HG03571 (cell line): ENCODE results near the gene RBM17.
"Not testable (repeated sequence)": the region's sequence is repeated elsewhere in the genome, so short reads cannot be mapped to it uniquely, and the experiment has no call there.

Source experiments
- ATAC-seq: cut with Tn5 transposase; IDR thresholded peaks from one replicate; pipeline ENCODE4 v1.9.1; 2021; ENCODE audit not compliant: unreplicated experiment

RBM17 gene

DNA sequence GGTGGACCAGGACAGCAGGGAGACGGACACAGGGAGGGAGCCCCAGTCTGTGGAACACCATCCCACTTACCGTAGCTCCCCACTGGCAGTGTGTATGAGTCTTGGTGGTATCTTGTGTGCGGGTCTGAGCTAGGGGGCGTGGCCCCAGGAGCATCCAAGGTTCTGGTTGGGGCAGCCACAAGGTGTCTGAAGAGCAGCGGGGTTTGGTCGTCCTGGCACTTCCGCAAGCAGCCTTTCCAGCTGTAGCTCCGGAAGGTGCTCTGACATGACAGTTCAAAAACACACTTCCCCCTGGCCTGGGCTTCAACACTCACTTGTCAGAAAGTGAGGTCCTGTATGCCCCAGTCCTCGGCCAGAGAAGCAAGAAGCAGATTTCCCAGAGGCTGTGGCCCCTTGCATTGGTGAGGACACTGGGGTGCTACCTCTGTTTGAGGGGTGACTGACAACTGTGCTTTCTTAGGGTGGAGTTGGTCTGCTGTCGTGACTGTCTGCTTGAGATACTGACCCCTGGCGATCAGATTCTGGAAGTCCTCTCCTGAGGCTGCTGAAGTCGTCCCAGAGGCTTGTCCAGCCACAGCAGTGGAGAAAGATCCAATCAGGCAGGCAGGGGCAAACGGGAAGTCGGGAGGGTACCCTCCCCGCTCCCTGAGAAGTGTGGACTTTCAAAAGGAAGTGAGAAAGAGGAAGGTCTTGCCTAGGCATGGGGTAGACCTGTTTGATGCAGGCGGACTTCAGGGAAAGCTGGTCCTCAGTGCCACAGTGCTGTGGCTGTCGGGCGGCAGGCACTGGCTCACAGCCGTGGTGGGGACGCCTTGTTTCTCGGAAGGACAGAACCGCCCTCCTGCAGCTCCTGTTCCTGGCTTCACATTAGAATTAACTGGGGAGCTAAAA, 62.5 kb downstream of the RBM17 start:
- ATAC-seq, result peak; percentile 71

DNA sequence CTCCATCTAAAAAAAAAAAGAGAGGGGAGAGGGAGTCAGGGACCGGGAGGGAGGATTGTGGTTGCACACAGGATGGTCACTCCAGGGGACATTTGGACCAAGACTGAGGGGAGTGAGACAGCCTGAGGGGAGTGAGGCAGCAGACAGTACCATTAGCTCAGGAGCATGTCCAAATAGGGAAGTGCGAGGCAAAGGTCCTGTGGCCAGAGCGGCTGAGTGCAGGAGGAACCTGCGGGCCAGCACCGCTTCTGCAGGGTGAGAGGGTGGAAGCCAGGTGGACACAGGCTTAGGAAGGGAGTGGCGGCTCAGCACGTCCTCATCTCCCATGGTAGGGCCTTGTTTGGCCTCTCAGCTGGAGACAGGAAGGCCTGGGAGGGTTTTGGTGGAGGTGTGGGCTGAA, 65.0 kb downstream of the RBM17 start:
- no peak for ATAC-seq

DNA sequence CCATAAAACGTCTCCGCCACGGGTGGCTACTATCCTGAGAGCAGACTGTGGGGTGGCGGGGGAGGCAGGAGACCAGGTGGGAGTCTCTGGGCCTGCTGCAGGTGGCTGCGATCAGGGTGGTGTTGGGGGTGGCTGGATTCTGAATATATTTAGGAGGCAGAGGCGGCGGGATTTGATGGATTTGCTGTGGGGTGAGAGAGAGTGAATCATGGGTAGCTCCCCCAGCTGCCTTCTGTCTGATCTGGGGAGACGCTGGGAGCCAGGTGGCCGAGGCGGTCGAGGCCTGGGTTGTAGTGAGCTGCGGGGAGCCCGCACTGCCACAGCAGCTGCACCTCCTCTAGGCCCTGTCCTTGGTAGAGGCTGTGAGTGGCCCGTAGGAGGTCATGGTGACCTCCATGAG, 65.7 kb downstream of the RBM17 start:
- ATAC-seq, result no peak

DNA sequence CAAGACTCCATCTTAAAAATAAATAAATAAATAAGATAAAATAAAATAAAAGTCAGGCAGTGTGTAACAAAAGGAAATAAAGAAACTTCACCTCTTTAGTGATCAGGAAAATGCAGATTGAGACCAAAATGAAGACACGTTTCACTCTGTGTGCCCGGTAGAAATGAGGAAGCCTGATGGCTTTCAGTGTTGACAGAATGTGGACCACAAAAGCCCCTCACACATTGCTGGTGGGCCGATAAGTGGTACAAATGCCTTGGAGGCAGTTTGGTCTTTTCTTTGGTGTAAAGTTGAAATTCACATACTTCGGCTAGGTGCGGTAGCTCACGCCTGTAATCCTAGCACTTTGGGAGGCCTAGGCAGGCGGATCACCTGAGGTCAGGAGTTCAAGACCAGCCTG, 69.4 kb downstream of the RBM17 start:
- no peak for ATAC-seq

DNA sequence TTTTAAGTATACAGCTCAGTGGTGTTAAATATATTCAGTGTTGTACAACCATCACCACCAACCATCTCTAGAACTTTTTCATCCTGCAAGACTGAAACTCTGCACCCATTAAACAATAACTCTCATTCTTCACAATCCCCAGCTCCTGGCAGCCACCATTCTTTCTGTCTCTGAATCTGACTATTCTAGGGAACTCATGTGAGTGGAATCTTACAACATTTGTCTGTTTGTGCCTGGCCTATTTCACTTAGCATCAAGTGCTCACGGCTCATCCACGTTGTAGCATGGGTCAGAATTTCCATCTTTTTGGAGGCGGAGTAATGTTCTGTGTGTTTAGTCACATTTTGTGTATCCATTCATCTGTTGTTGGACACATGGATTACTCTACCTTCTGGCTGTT, 73.1 kb downstream of the RBM17 start:
- ATAC-seq, result no peak

DNA sequence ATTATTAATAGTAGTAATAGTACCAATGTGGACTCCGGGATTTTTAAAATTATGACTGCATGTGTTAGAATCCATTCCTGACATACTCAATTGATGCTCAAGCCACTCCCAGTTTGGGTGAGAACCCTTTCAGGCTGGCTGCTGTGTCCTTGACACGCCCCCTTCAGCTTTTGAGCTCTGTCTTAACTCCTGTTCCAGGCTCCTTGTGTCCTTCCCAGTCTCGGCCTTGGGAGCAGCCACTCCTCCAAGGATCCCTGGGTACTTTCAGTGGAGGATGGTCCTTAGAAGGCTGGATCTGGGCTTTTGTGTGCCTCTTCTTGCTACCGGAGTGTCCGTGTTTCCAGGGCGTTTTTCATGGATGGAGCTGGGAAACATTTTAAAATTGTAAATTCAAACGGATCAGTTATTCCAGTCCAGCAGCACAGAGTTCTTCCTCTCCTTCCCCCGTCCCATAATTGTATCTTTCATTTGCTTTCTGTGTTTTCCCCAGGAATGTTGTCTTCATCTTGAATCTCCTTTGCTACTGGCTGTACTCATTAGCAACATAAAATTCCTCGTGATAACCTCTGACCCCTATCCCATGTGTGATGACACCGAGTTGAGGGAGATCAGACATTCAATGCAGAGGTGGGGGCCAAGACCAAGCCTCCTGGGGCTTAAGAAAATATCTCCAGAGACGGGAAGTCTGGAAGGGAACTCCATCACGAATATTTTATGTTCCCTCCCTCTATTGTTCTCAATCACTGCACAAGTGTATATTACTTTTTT, 73.9 kb downstream of the RBM17 start:
- no peak for ATAC-seq

DNA sequence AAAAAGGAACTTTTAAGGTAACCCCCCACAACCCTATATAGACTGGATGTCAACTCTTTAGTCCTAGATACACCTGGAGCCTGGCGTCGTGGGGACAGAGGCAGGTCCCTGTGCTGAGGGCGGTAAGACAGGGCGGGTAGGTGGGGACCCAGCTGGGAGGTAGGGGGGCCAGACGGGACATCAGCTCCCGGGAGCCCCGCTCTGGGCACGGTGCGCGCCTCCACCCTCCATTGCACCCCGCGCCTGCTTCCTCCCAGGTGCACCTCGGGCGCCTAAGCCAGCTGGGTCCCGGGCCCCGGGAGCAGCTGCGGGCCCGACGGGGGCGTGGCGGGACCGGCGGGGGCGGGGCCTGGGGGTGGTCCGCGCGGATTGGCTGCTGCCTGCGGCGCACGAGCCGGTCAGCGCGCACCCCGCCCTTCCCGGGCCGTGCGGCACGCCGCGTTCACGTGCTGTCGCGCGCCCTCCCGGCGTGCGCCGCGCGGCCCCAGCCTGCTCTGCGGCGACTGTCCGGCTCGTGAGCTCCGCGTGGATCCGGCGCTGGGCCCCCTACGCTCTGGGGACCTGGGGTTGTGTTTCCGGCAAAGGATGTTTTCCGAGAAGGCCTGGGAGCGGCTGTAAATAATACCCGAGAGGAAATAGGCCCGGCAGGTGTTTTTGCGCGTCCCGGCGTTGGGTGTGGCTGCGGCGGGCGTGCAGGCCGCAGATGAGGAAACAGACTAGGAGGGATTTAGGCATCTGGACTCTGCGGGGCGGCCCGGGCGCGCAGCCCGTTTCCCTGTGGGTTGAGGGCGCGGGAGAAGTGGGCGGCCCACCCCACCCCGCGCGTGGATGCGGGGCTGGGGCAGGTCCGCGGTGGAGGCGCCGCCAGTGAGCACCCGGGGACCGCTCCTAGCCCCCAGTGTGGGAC, 74.8 kb downstream of the RBM17 start:
- ATAC-seq, result peak; percentile 96

DNA sequence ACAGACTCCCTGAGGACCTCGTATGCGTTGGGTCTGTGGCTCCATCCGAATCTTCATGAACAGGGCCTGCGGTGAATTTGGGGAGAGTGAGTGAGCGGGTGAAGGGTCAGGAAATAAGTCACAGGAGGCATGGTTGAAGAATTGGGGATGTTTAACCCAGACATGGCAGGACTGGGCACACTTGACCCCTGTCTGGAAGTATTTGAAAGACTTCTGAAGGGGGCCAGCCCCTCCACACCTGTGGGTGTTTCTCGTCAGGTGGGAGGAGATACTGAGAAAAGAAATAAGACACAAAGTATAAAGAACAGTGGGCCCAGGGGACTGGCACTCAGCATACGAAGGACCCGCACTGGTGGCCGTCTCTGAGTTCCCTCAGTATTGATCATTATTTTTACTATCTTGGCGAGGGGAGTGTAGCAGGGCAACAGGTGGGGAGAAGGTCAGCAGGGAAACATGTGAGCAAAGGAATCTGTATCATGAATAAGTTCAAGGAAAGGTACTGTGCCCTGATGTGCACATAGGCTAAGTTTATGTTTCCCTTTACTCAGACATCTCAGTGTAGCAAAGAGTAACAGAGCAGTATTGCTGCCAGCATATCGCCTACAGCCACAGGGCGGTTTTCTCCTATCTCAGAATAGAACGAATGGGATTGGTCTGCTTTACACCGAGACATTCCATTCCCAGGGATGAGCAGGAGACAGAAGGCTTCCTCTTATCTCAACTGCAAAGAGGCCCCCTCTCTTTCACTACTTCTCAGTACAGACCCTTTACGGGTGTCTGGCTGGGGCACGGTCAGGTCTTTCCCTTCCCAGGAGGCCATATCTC, 75.6 kb downstream of the RBM17 start:
- no peak for ATAC-seq

DNA sequence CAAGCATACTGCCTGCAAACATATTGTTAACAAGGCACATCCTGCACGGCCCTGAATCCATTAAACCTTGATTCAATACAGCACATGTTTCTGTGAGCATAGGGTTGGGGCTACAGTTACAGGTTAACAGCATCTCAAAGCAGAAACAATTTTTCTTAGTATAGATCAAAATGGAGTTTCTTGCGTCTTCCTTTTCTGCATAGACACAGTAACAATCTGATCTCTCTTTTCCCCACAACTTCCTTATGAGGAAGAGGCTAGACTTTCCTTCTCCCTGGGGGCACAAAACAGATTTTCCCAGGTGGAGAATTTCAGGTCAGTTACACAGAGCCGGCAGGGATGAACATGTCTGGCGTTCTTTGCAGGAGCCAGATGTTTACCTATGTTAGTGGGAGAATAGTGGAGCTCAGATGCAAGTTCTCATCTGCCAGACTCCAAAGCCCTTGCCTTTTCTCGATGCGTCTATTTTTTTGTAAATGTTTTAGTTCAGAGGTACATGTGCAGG, 76.4 kb downstream of the RBM17 start:
- no peak for ATAC-seq

- ATAC-seq, result not testable (repeated sequence)
Observed at GRCh38 chr10:6165933-6166332, 77.1 kb downstream of the RBM17 start.
